Type B pancreatic cell (in vitro differentiated cells): ENCODE results near the gene HNRNPU. TPM values are rescaled to one million over a fixed set of nuclear protein-coding genes. Genes with fewer than 3 reads are reported as not detected.
A peak's percentile ranks its signal among the peaks of the same experiment; 100 is the strongest.

Experiments used
- DNase-seq: peaks from one replicate; pipeline ENCODE4 v3.0.0; 2021; ENCODE audit warnings: mixed read lengths; ENCODE audit not compliant: unreplicated experiment; ENCODE audit errors: extremely low spot score
- H3K27ac Mint-ChIP-seq: 2 replicates; pipeline ENCODE4 v1.8.0; 2021; ENCODE audit warnings: mild to moderate bottlenecking, mixed read lengths
- H3K27me3 Mint-ChIP-seq: 2 replicates; pipeline ENCODE4 v1.8.0; 2021; ENCODE audit warnings: mixed read lengths
- H3K36me3 Mint-ChIP-seq: 2 replicates; pipeline ENCODE4 v1.8.0; 2021; ENCODE audit warnings: mixed read lengths
- H3K4me1 Mint-ChIP-seq: one replicate; pipeline ENCODE4 v1.8.0; 2021; ENCODE audit warnings: mixed read lengths; ENCODE audit not compliant: unreplicated experiment
- H3K4me3 Mint-ChIP-seq: 2 replicates; pipeline ENCODE4 v1.8.0; 2021; ENCODE audit warnings: mild to moderate bottlenecking, mixed read lengths
- H3K9me3 Mint-ChIP-seq: 2 replicates; pipeline ENCODE4 v1.8.0; 2021; ENCODE audit warnings: mixed read lengths
- total RNA-seq: library from RNA; stranded (reverse); gene quantifications from 2 replicates; pipeline ENCODE4 v1.2.1, GENCODE V29; 2021; ENCODE audit warnings: low replicate concordance
- TF ChIP-seq, protein P1 (sequence below): fragments of 200-600 bp; sonication (generic); conservative IDR thresholded peaks from 2 replicates; pipeline ENCODE4 v1.5.0; 2021; ENCODE audit warnings: antibody characterized with exemption, mild to moderate bottlenecking

The HNRNPU gene
- total RNA-seq, 1 donor from 2014 or later: 485 TPM

DNA sequence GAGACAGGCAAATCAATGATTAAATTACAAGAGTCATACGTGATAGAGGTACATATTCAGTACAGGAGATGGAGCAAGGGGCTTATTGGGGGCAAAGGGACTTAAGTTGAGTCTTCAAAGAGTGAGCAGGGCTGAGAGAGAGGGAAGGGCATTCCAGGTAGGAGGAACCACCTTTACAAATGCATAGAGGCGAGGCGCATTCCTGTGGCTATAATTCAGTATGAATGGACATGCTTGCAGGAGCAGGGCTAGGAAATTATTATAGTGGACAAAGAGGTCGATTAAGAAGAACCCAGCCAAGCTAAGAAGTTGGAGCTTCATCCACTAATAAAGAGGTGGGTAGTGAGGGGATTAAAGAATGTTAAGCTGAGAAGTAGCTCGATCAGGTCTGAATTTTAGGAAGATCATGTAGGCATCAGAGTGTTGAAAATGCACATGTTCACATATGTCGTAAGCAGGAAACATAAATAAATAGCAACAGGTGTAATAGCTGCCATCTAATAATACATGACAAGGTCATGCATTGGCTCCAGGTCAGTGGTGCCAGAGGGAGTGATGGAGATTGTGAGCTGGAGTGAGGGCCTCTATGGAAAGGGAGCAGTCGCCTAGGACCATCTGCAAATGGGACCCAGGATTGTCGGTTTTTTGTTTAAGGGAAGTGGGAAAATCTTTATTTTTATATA, 12.0 kb upstream of the HNRNPU start:
- Mint-ChIP-seq H3K27ac (no peak overlapping the region), H3K4me1 (peaks cover 5% of the 10 kb centered on the region), H3K4me3 (no peak overlapping the region), H3K9me3 (no peaks in the 10 kb centered on the region), H3K36me3 (no peaks in the 10 kb centered on the region), H3K27me3 (no peaks in the 10 kb centered on the region)
- TF ChIP-seq, protein P1, sequence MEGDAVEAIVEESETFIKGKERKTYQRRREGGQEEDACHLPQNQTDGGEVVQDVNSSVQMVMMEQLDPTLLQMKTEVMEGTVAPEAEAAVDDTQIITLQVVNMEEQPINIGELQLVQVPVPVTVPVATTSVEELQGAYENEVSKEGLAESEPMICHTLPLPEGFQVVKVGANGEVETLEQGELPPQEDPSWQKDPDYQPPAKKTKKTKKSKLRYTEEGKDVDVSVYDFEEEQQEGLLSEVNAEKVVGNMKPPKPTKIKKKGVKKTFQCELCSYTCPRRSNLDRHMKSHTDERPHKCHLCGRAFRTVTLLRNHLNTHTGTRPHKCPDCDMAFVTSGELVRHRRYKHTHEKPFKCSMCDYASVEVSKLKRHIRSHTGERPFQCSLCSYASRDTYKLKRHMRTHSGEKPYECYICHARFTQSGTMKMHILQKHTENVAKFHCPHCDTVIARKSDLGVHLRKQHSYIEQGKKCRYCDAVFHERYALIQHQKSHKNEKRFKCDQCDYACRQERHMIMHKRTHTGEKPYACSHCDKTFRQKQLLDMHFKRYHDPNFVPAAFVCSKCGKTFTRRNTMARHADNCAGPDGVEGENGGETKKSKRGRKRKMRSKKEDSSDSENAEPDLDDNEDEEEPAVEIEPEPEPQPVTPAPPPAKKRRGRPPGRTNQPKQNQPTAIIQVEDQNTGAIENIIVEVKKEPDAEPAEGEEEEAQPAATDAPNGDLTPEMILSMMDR: no peak
- DNase-seq: no peak

GRCh38 chr1:244874974-244875579, 10.7 kb upstream of the HNRNPU start:
- H3K27ac Mint-ChIP-seq: no peak overlapping the region
- H3K36me3 Mint-ChIP-seq: no peaks in the 10 kb centered on the region
- no peak for DNase-seq
- H3K9me3 Mint-ChIP-seq: no peaks in the 10 kb centered on the region
- no peaks in the 10 kb centered on the region for H3K27me3 Mint-ChIP-seq
- H3K4me3 Mint-ChIP-seq: no peak overlapping the region
- no peaks in the 10 kb centered on the region for H3K4me1 Mint-ChIP-seq
- TF ChIP-seq, protein P1: no peak

DNA sequence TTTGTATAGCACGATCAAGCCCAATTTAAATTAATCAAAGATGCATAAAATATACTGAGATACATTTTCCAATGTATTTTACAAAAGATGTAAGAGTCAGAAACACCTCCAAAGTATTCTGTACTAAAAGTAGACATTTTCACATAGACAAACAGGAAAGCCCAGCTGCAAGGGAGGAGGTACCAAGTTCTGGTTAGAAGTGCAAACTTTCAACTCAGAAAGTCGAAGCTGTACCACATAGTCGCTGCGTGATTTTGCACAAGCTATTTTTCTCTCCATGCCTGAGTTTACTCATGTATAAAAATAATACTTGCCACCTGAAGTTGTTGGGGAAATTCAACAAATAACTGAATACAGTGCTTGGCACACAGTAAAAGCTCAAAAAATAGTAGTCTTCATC, 5.6 kb upstream of the HNRNPU start:
- H3K4me1 Mint-ChIP-seq: peaks cover 11% of the 10 kb centered on the region
- H3K27ac Mint-ChIP-seq: peak overlapping the region; percentile 19
- H3K4me3 Mint-ChIP-seq: no peak overlapping the region
- no peaks in the 10 kb centered on the region for H3K36me3 Mint-ChIP-seq
- no peaks in the 10 kb centered on the region for H3K9me3 Mint-ChIP-seq
- TF ChIP-seq, protein P1: no peak
- DNase-seq: no peak
- no peaks in the 10 kb centered on the region for H3K27me3 Mint-ChIP-seq

DNA sequence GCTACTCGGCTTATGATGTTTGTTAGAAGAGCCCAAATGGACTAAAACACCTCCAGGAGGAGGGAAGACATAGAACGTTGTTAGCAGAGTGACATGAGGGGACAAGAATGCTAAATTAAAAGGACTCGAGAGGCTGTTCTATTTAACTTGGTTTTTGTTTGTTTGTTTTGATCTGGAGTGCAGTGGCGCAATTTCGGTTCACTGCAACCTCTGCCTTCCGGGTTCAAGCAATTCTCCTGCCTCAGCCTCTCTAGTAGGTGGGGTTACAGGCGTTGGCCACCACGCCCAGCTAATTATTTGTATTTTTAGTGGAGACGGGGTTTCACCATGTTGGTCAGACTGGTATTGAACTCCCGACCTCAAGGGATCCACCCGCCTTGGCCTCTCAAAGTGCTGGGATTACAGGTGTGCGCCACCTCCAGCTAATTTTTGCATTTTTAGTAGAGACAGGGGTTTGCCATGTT, 5.1 kb upstream of the HNRNPU start:
- no peaks in the 10 kb centered on the region for H3K9me3 Mint-ChIP-seq
- TF ChIP-seq, protein P1: no peak
- H3K27ac Mint-ChIP-seq: peak overlapping the region; percentile 16
- DNase-seq: no peak
- H3K27me3 Mint-ChIP-seq: no peaks in the 10 kb centered on the region
- no peak overlapping the region for H3K4me3 Mint-ChIP-seq
- H3K36me3 Mint-ChIP-seq: no peaks in the 10 kb centered on the region
- H3K4me1 Mint-ChIP-seq: peaks cover 11% of the 10 kb centered on the region

- Mint-ChIP-seq H3K4me3 (peak overlapping the region; percentile 19), H3K27ac (peak overlapping the region; percentile 16), H3K36me3 (no peaks in the 10 kb centered on the region), H3K9me3 (no peaks in the 10 kb centered on the region), H3K27me3 (no peaks in the 10 kb centered on the region), H3K4me1 (peaks cover 11% of the 10 kb centered on the region)
- no peak for DNase-seq
- TF ChIP-seq, protein P1: no peak
Observed at GRCh38 chr1:244868484-244869363, 4.4 kb upstream of the HNRNPU start.
